Neural progenitor cell (in vitro differentiated cells): Measurements from ENCODE around the gene GSTO2. TPM values are rescaled to one million over a fixed set of nuclear protein-coding genes. Genes with fewer than 3 reads are reported as not detected.

ENCODE experiments used
- DNase-seq: peaks from one replicate; pipeline ENCODE4 v3.0.0-alpha.2; 2016; ENCODE audit warnings: low spot score
- H2AFZ ChIP-seq: fragments of 200-600 bp; sonication (generic); replicated peaks from 2 replicates; pipeline ENCODE4 v1.6.1; 2016; ENCODE audit warnings: antibody characterized with exemption
- H3F3A ChIP-seq: fragments of 200-600 bp; sonication (generic); 2 replicates; pipeline ENCODE4 v1.6.1; 2016; ENCODE audit warnings: antibody characterized with exemption, low read depth
- H3K27ac ChIP-seq: fragments of 200-600 bp; sonication (generic); 2 replicates; pipeline ENCODE4 v1.5.1; 2016; ENCODE audit warnings: mild to moderate bottlenecking
- H3K27me3 ChIP-seq: fragments of 200-600 bp; sonication (generic); 2 replicates; pipeline ENCODE4 v1.6.1; 2016; ENCODE audit warnings: mild to moderate bottlenecking, moderate library complexity
- H3K36me3 ChIP-seq: fragments of 200-600 bp; sonication (generic); 2 replicates; pipeline ENCODE4 v1.5.1; 2016
- H3K4me1 ChIP-seq: fragments of 200-600 bp; sonication (generic); 2 replicates; pipeline ENCODE4 v1.6.1; 2016; ENCODE audit warnings: mixed run types
- H3K4me2 ChIP-seq: fragments of 200-600 bp; sonication (generic); 2 replicates; pipeline ENCODE4 v1.6.1; 2016
- H3K4me3 ChIP-seq: fragments of 200-600 bp; sonication (generic); 2 replicates; pipeline ENCODE4 v1.5.1; 2016
- H3K79me2 ChIP-seq: fragments of 200-600 bp; sonication (generic); 2 replicates; pipeline ENCODE4 v1.6.1; 2016; ENCODE audit warnings: low read depth
- H3K9ac ChIP-seq: fragments of 200-600 bp; sonication (generic); 2 replicates; pipeline ENCODE4 v1.6.1; 2016
- H3K9me3 ChIP-seq: fragments of 200-600 bp; sonication (generic); 2 replicates; pipeline ENCODE4 v1.5.1; 2016; ENCODE audit warnings: low read depth
- H4K20me1 ChIP-seq: fragments of 200-600 bp; sonication (generic); 2 replicates; pipeline ENCODE4 v1.6.1; 2016; ENCODE audit warnings: low read depth
- H3K27ac Mint-ChIP-seq: 3 replicates; pipeline ENCODE4 v1.8.0; 2021; ENCODE audit warnings: mixed read lengths
- H3K27me3 Mint-ChIP-seq: 2 replicates; pipeline ENCODE4 v1.8.0; 2022; ENCODE audit warnings: low read depth, mild to moderate bottlenecking, inconsistent platforms, moderate library complexity, mixed read lengths; ENCODE audit not compliant: insufficient read depth
- H3K36me3 Mint-ChIP-seq: 3 replicates; pipeline ENCODE4 v1.8.0; 2021; ENCODE audit warnings: mixed read lengths
- H3K4me1 Mint-ChIP-seq: 3 replicates; pipeline ENCODE4 v1.8.0; 2021; ENCODE audit warnings: mixed read lengths
- H3K4me3 Mint-ChIP-seq: 3 replicates; pipeline ENCODE4 v1.8.0; 2021; ENCODE audit warnings: mild to moderate bottlenecking, moderate library complexity, mixed read lengths
- H3K9me3 Mint-ChIP-seq: 3 replicates; pipeline ENCODE4 v1.8.0; 2020; ENCODE audit warnings: mixed read lengths
- CTCF ChIP-seq: fragments of 200-600 bp; sonication (generic); IDR thresholded peaks from 2 replicates; pipeline ENCODE4 v1.5.1; 2017; ENCODE audit warnings: antibody characterized with exemption, mild to moderate bottlenecking
- EZH2 ChIP-seq: fragments of 200-600 bp; sonication (generic); IDR thresholded peaks from 2 replicates; pipeline ENCODE4 v1.6.1; 2017; ENCODE audit warnings: antibody characterized with exemption, mild to moderate bottlenecking, moderate library complexity
- EZH2phosphoT487 ChIP-seq: fragments of 200-600 bp; sonication (generic); IDR thresholded peaks from 2 replicates; pipeline ENCODE4 v1.6.1; 2017; ENCODE audit warnings: antibody characterized with exemption
- total RNA-seq: library from RNA; depleted of rRNA; stranded (reverse); fragments of >200 nt; gene quantifications from 2 replicates; pipeline ENCODE4 v1.2.3, GENCODE V29; 2015; ENCODE audit warnings: low replicate concordance

GSTO2 gene
- total RNA-seq, 1 donor from 2014 or later: 4.9 TPM

DNA sequence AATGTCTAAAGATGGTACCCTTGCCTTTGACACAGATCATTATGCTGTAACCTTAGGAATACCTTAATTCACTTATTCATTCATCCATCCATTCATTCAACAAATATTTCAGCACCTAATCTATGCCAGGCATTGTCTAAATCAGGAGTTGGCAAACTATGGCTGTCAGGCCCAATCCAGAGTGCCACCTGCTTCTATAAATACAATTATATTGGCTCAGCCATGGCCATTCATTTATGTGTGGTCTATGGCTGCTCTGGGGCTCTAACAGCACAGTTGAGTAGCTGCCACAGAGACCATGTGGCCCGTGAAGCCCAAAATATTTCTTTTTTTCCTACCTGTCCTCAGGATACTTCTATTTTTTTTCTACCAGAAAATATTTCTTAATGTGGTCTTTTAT lies 75.2 kb downstream of the GSTO2 start:
- no peaks in the 10 kb centered on the region for H4K20me1 ChIP-seq
- Mint-ChIP-seq H3K4me3 (no peak overlapping the region), H3K27ac (no peak overlapping the region), H3K4me1 (peaks cover 17% of the 10 kb centered on the region), H3K27me3 (peaks cover 3% of the 10 kb centered on the region), H3K9me3 (no peaks in the 10 kb centered on the region), H3K36me3 (no peaks in the 10 kb centered on the region)
- no peak overlapping the region for H3K4me3 ChIP-seq
- H3K4me1 ChIP-seq: no peaks in the 10 kb centered on the region
- DNase-seq: no peak
- H3K79me2 ChIP-seq: no peaks in the 10 kb centered on the region
- no peak overlapping the region for H3K9ac ChIP-seq
- H3K27ac ChIP-seq: no peak overlapping the region
- TF ChIP-seq CTCF: no peak
- TF ChIP-seq EZH2phosphoT487: no peak
- no peak for TF ChIP-seq EZH2
- no peak overlapping the region for H2AFZ ChIP-seq
- H3K9me3 ChIP-seq: no peaks in the 10 kb centered on the region
- no peak overlapping the region for H3K4me2 ChIP-seq
- H3K36me3 ChIP-seq: no peaks in the 10 kb centered on the region
- peaks cover 9% of the 10 kb centered on the region for H3F3A ChIP-seq
- peaks cover 18% of the 10 kb centered on the region for H3K27me3 ChIP-seq

DNA sequence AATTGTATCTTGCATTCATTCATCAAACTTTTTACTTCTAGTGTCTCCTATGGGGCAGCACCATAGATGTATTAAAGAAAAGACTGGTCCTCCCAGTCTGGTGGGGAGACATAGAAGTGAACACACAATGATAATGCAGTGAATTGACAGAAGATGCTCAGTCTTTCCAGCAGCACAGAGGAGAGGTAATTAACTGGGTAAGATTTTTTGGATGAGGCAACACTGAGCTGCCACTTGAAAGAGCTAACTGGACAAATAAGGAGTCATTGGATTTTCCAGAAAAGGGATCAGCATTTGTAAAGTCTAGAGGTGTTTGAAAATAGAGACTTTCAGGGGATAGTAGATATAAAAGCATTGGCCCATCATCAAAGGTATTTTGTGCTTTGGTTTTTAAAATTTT lies 76.5 kb downstream of the GSTO2 start:
- no peak for DNase-seq
- Histone ChIP-seq H3K4me2 (no peak overlapping the region), H3K4me3 (no peak overlapping the region), H3K36me3 (no peaks in the 10 kb centered on the region), H3K9ac (no peak overlapping the region), H3K79me2 (no peaks in the 10 kb centered on the region), H3K27ac (no peak overlapping the region), H3F3A (peaks cover 1% of the 10 kb centered on the region), H3K4me1 (no peaks in the 10 kb centered on the region), H4K20me1 (no peaks in the 10 kb centered on the region), H3K27me3 (peaks cover 9% of the 10 kb centered on the region), H2AFZ (no peak overlapping the region), H3K9me3 (no peaks in the 10 kb centered on the region)
- TF ChIP-seq EZH2: no peak
- TF ChIP-seq CTCF: no peak
- TF ChIP-seq EZH2phosphoT487: no peak
- Mint-ChIP-seq H3K36me3 (no peaks in the 10 kb centered on the region), H3K4me3 (no peak overlapping the region), H3K27me3 (no peaks in the 10 kb centered on the region), H3K4me1 (peaks cover 6% of the 10 kb centered on the region), H3K9me3 (no peaks in the 10 kb centered on the region), H3K27ac (no peak overlapping the region)

DNA sequence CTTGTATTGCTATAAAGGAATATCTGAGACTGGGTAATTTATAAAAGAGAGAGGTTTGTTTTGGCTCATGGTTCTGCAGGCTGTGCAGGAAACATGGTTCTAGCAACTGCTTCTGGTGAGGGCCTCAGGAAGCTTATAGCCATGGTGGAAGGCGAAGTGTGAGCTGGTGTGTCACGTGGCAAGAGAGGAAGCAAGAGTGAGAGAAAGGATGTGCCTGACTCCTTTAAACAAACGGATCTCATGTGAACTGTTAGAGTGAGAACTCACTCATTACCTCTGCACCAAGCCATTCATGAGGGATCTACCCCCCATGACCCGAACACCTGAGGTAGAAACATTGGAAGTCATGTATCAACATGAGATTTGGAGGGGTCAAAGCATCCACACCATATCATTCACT lies 77.0 kb downstream of the GSTO2 start:
- Histone ChIP-seq H3K27ac (no peak overlapping the region), H2AFZ (no peak overlapping the region), H3K79me2 (no peaks in the 10 kb centered on the region), H3K4me2 (no peak overlapping the region), H3K9ac (no peak overlapping the region), H3F3A (no peaks in the 10 kb centered on the region), H3K4me3 (no peak overlapping the region), H4K20me1 (no peaks in the 10 kb centered on the region), H3K9me3 (no peaks in the 10 kb centered on the region), H3K36me3 (no peaks in the 10 kb centered on the region), H3K27me3 (peaks cover 5% of the 10 kb centered on the region), H3K4me1 (no peaks in the 10 kb centered on the region)
- Mint-ChIP-seq H3K36me3 (no peaks in the 10 kb centered on the region), H3K9me3 (no peaks in the 10 kb centered on the region), H3K27ac (no peak overlapping the region), H3K27me3 (no peaks in the 10 kb centered on the region), H3K4me1 (peaks cover 6% of the 10 kb centered on the region), H3K4me3 (no peak overlapping the region)
- no peak for TF ChIP-seq CTCF
- TF ChIP-seq EZH2phosphoT487: no peak
- TF ChIP-seq EZH2: no peak
- DNase-seq: no peak
